HepG2 (cell line): Measurements from ENCODE around the gene ORC3. TPM values are rescaled to one million over a fixed set of nuclear protein-coding genes. Genes with fewer than 3 reads are reported as not detected.

Experiments used
- CHCHD3 ChIP-seq: sonication (generic); formaldehyde crosslinking; IDR thresholded peaks from 2 replicates; pipeline ENCODE4 v1.8.0; 2022; ENCODE audit warnings: mild to moderate bottlenecking, missing genetic modification reagents, moderate library complexity
- ELF1 ChIP-seq: sonication (generic); formaldehyde crosslinking; IDR thresholded peaks from 2 replicates; pipeline ENCODE4 v1.4.0; 2020; ENCODE audit warnings: missing genetic modification reagents
- GFI1 ChIP-seq: sonication (generic); formaldehyde crosslinking; IDR thresholded peaks from 2 replicates; pipeline ENCODE4 v1.5.0; 2020; ENCODE audit warnings: missing genetic modification reagents, mild to moderate bottlenecking, borderline replicate concordance
- KAT2B ChIP-seq: fragments of 150-350 bp; IDR thresholded peaks from 2 replicates; pipeline ENCODE4 v1.6.1; 2014; ENCODE audit warnings: low read depth, low read length, borderline replicate concordance
- MXD1 ChIP-seq: sonication (generic); formaldehyde crosslinking; IDR thresholded peaks from 2 replicates; pipeline ENCODE4 v1.4.0; 2020; ENCODE audit warnings: mild to moderate bottlenecking, missing genetic modification reagents
- PCBP1 ChIP-seq: fragments of 200-400 bp; formaldehyde crosslinking; IDR thresholded peaks from 2 replicates; pipeline ENCODE4 v1.6.1; 2017; ENCODE audit warnings: mild to moderate bottlenecking, low read depth, low read length, borderline replicate concordance
- RORA ChIP-seq: sonication (generic); formaldehyde crosslinking; IDR thresholded peaks from 2 replicates; pipeline ENCODE4 v1.5.0; 2020; ENCODE audit warnings: mild to moderate bottlenecking, missing genetic modification reagents, moderate library complexity
- SETDB1 ChIP-seq: sonication (generic); formaldehyde crosslinking; IDR thresholded peaks from 2 replicates; pipeline ENCODE4 v1.5.1; 2020; ENCODE audit warnings: missing genetic modification reagents, mild to moderate bottlenecking, borderline replicate concordance
- SOX6 ChIP-seq, 2 experiments: fragments of 450-650 bp in 1 of 2; sonication (generic) in 1 of 2; formaldehyde crosslinking in 1 of 2; IDR thresholded peaks; 2 replicates each; pipeline versions ENCODE4 v1.4.0 to v1.6.1; 2017 to 2020; ENCODE audit warnings: antibody characterized with exemption in 1 of 2, mild to moderate bottlenecking in 1 of 2, missing genetic modification reagents in 1 of 2
- SRSF9 ChIP-seq: fragments of 200-400 bp; formaldehyde crosslinking; IDR thresholded peaks from 2 replicates; pipeline ENCODE4 v1.6.1; 2018; ENCODE audit warnings: borderline replicate concordance, mild to moderate bottlenecking, low read depth, low read length; ENCODE audit not compliant: insufficient read depth, poor library complexity, severe bottlenecking
- TMF1 ChIP-seq: sonication (generic); formaldehyde crosslinking; IDR thresholded peaks from 2 replicates; pipeline ENCODE4 v1.8.1; 2022; ENCODE audit warnings: low read depth, missing genetic modification reagents
- USF2 ChIP-seq, 2 experiments: sonication (generic) in 1 of 2; formaldehyde crosslinking in 1 of 2; IDR thresholded peaks; 2 replicates each; pipeline versions ENCODE4 v1.5.1 to v1.6.1; 2011 to 2020; ENCODE audit warnings: borderline replicate concordance in 1 of 2, low read depth in 1 of 2, low read length in 1 of 2, mild to moderate bottlenecking in 1 of 2, missing genetic modification reagents in 1 of 2, moderate library complexity in 1 of 2
- XRCC5 ChIP-seq: fragments of 200-400 bp; formaldehyde crosslinking; optimal IDR thresholded peaks from 2 replicates; pipeline ENCODE3; 2017; ENCODE audit warnings: mild to moderate bottlenecking, low read length
- ZBTB43 ChIP-seq: sonication (generic); formaldehyde crosslinking; conservative IDR thresholded peaks from 2 replicates; pipeline ENCODE4 v1.4.0; 2020; ENCODE audit warnings: missing genetic modification reagents
- ZNF101 ChIP-seq: sonication (generic); formaldehyde crosslinking; IDR thresholded peaks from 2 replicates; pipeline ENCODE4 v1.4.0; 2020; ENCODE audit warnings: mild to moderate bottlenecking, low read depth, missing genetic modification reagents, borderline replicate concordance
- ZNF18 ChIP-seq: sonication (generic); formaldehyde crosslinking; IDR thresholded peaks from 2 replicates; pipeline ENCODE4 v1.8.0; 2022; ENCODE audit warnings: mild to moderate bottlenecking, missing genetic modification reagents; ENCODE audit not compliant: insufficient replicate concordance
- ZNF207 ChIP-seq: fragments of 450-650 bp; IDR thresholded peaks from 2 replicates; pipeline ENCODE4 v1.6.1; 2016; ENCODE audit warnings: antibody characterized with exemption, borderline replicate concordance
- ZNF572 ChIP-seq: sonication (generic); formaldehyde crosslinking; IDR thresholded peaks from 2 replicates; pipeline ENCODE4 v1.5.1; 2020; ENCODE audit warnings: mild to moderate bottlenecking, missing genetic modification reagents
- ZNF576 ChIP-seq: sonication (generic); formaldehyde crosslinking; IDR thresholded peaks from 2 replicates; pipeline ENCODE4 v1.4.0; 2020; ENCODE audit warnings: mild to moderate bottlenecking, missing genetic modification reagents
- ZNF878 ChIP-seq: sonication (generic); formaldehyde crosslinking; IDR thresholded peaks from 2 replicates; pipeline ENCODE4 v1.8.1; 2023; ENCODE audit warnings: mild to moderate bottlenecking, missing genetic modification reagents, moderate library complexity
- ZNF891 ChIP-seq: sonication (generic); formaldehyde crosslinking; IDR thresholded peaks from 2 replicates; pipeline ENCODE4 v1.5.0; 2020; ENCODE audit warnings: mild to moderate bottlenecking, missing genetic modification reagents
- polyA plus RNA-seq, 8 experiments: library from polyadenylated mRNA; depleted of rRNA in 3 of 8; stranded (reverse) in 7 of 8; unstranded in 1 of 8; fragments of >200 nt; fragmentation: Illumina TruSeq in 4 of 8; extraction: Trizol in 4 of 8; gene quantifications; 2 replicates each; pipeline versions ENCODE4 v1.2.1 to v1.2.3, GENCODE V29; 2011 to 2016; ENCODE audit warnings: low read depth in 4 of 8, missing spikeins in 1 of 8, mixed read lengths in 1 of 8; ENCODE audit not compliant: insufficient read depth in 1 of 8
- total RNA-seq, 5 experiments: library from RNA; depleted of rRNA; stranded (reverse); fragments of >200 nt; fragmentation: Illumina TruSeq; extraction: Trizol; gene quantifications; 2 replicates each; pipeline ENCODE4 v1.2.3, GENCODE V29; 2016; ENCODE audit warnings: low read depth in 1 of 5

ORC3 gene
- total and polyA plus RNA-seq, 2 of the 13 experiments (the other 11 are each of a cell fraction or from before 2014, with no cell fraction given): 21.8 to 43.5 TPM

- TF ChIP-seq ZNF101 (no peak), TMF1 (CRISPR knock-in tag) (peak; percentile 76; the same call in 1 of the 2 replicates), ZBTB43 (no peak), ZNF572 (no peak), GFI1 (no peak), XRCC5 (peak; percentile 42), KAT2B (no peak), SRSF9 (no peak), ZNF891 (CRISPR knock-in tag) (peak; percentile 54; the same call in 1 of the 2 replicates), CHCHD3 (CRISPR knock-in tag) (0 out of 2 replicates have a peak, but pooled peaks have one; percentile 19), SETDB1 (CRISPR knock-in tag) (no peak), ZNF18 (peak; percentile 49), MXD1 (CRISPR knock-in tag) (no peak; the same call in 1 of the 2 replicates), PCBP1 (0 out of 2 replicates have a peak, but pooled peaks have one; percentile 37), ZNF207 (no peak), ZNF878 (CRISPR knock-in tag) (peak; percentile 90; the same call in 1 of the 2 replicates), RORA (CRISPR knock-in tag) (no peak), USF2 (IDR thresholded peaks at IDR 0.05; ENCODE audit: low read depth, low read length) (no peak), USF2 (CRISPR knock-in tag; IDR thresholded peaks at IDR 0.05; ENCODE audit: borderline replicate concordance) (no peak), ZNF576 (CRISPR knock-in tag) (no peak), SOX6 (IDR thresholded peaks at IDR 0.05) (no peak), SOX6 (CRISPR knock-in tag; IDR thresholded peaks at IDR 0.05) (peak; percentile 71), ELF1 (peak; percentile 99)
Measured at GRCh38 chr6:87701676-87702588, 112.0 kb downstream of the ORC3 start, which contains the start of gene AKIRIN2 (continued).
